Subcutaneous adipose tissue (tissue), 4 donors: ENCODE measurements around the gene TMEM9B. TPM values are rescaled to one million over a fixed set of nuclear protein-coding genes. Genes with fewer than 3 reads are reported as not detected.

Source experiments
- total RNA-seq, 4 donors: library from RNA; depleted of rRNA; stranded (reverse); fragments of >200 nt; gene quantifications; one replicate each; pipeline ENCODE4 v1.1.0, GENCODE V29; 2016
- TF ChIP-seq, protein P1 (sequence below): fragments of 450-650 bp; IDR thresholded peaks from one replicate; pipeline ENCODE4 v1.5.1; 2016; ENCODE audit warnings: low read depth, mild to moderate bottlenecking, control low read depth, antibody characterized with exemption, moderate library complexity

The TMEM9B gene
- total RNA-seq: 10 to 100 TPM; 37.1 to 56.8 (median 47.0) TPM

DNA sequence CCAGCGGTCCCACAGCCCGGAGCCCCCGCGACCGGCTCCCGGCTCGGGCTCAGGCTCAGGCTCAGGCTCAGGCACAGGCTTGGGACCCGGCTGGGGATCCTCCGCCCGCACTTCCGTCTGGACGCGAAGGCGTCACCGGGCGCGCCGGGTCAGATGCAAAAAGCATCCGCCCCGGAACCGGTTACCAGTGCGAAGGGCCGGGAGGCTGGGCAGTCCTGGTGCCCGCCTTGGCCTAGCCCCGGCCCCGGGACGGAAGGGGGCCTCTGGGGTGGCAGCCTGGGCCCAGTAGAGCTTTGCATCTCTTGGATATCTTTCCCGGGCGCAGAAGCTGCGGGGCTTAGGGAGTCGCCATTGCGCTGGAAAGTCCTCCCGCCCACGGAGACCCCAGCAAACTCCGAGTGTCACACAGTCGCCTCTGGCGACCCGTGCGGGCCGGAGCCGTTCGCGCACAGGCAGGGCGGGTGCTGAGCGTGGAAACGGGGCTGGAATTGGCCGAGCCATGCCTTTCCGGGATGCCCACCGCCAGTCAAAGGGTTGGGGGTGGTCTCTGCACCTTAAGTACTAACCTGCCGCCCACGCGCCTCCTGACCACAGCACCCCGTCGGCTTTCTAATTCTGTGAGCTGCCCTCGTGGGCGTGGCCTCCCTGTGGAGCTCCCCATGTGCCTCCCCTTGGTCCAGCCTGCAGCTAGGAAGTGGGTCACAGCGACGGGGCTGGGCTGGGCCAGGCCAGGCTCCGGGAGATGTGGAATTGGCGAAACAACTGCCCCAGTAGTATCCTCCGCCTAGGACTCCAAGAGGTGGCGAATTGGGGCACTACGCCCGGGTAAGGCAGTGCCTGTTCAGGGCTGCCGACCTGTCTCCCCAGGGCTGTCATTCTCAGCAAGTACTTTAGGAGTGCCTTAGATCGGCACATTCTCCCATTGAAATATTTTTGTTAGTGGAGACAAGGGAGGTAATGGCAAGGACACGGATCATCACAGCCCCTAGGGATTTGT, at the start of gene TMEM9B:
Gene TMEM9B, minus strand, starts transcription at position 119 of the 997 bp plus-strand sequence. CDS start 129 bp downstream, outside the sequence.
- TF ChIP-seq, protein P1, sequence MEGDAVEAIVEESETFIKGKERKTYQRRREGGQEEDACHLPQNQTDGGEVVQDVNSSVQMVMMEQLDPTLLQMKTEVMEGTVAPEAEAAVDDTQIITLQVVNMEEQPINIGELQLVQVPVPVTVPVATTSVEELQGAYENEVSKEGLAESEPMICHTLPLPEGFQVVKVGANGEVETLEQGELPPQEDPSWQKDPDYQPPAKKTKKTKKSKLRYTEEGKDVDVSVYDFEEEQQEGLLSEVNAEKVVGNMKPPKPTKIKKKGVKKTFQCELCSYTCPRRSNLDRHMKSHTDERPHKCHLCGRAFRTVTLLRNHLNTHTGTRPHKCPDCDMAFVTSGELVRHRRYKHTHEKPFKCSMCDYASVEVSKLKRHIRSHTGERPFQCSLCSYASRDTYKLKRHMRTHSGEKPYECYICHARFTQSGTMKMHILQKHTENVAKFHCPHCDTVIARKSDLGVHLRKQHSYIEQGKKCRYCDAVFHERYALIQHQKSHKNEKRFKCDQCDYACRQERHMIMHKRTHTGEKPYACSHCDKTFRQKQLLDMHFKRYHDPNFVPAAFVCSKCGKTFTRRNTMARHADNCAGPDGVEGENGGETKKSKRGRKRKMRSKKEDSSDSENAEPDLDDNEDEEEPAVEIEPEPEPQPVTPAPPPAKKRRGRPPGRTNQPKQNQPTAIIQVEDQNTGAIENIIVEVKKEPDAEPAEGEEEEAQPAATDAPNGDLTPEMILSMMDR: no peak

DNA sequence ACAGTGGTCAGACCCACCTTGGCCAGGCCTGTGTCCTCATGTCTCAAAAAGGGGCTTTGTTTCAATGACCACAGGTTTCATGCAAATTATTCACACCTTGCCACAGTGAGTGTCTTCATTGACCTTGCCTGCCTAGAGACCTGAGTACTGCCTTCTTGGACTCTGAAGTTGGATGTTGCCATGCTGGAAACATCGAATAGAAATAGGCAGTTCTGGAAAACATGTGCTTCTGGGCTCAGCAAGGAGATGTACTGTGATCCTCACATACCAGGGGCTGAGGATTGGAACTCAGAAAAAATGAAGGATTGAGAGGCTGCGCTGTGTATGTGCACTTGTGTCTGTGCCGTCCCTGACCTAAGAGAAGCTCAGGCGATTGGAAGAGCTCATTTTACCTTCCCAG, 49.1 kb upstream of the TMEM9B start:
- TF ChIP-seq, protein P1: no peak

DNA sequence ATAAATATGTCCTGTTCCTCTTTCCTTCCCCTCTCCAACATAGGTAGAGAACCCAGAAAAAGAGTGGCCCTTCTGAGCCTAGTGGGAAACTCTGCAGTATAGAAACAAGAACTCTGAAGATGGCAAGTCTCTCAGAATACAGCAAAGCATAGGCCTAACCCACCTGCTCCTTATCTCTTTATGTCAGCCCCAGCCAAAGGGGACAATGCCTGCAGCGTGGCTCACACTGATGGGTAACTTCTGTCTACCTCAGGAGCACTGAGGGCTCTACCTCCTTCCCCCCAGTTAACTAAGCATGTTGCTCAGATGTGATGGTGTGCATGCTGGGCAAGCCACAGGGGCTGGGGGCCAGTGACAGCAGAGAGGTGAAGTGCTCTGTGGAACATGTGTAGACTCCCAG, 44.4 kb upstream of the TMEM9B start:
- TF ChIP-seq, protein P1: no peak

DNA sequence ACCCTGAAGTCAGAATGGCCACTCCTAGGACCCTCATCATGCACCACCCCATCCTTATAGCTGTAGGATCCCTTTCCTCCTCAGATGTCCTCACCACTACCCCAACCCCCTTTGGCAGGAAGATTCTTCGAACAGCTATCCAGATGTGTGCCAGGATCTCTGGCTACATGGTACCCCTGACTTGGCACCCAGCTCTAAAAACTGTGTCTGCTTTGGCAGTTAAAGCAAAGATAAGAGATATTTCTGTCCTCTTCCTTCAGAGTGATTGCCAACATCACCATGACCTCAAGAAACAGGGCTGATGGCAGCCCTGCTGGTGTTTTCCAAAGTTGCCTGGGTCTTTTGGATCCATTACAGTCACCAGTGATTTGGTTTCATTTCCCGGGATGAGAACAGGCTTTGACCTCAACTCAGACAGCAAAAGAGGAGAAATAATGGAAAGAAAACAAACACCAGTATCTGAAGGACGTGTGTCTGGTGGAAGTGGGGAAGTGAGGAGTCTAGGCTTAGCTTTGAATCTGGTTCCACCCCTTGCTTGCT, 43.8 kb upstream of the TMEM9B start:
- TF ChIP-seq, protein P1: no peak

DNA sequence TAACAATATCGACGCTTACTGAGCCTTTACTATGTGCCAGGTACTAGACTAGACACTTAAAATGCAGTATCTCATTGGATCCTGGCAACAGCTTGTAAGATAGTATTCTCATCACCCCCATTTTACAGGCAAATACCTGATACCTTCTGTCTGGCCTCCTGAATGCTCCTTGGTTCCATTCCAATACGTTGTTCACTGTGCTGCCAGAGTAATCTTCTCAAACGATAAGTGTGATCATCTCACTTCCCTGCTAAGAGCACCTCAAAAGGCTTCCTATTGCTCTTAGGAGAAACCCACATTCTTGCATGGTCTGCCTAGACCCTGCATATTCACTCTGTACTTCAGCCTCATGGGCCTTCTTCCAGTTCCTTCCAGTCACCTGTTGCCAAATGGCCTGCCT, 40.8 kb upstream of the TMEM9B start:
- TF ChIP-seq, protein P1: no peak

DNA sequence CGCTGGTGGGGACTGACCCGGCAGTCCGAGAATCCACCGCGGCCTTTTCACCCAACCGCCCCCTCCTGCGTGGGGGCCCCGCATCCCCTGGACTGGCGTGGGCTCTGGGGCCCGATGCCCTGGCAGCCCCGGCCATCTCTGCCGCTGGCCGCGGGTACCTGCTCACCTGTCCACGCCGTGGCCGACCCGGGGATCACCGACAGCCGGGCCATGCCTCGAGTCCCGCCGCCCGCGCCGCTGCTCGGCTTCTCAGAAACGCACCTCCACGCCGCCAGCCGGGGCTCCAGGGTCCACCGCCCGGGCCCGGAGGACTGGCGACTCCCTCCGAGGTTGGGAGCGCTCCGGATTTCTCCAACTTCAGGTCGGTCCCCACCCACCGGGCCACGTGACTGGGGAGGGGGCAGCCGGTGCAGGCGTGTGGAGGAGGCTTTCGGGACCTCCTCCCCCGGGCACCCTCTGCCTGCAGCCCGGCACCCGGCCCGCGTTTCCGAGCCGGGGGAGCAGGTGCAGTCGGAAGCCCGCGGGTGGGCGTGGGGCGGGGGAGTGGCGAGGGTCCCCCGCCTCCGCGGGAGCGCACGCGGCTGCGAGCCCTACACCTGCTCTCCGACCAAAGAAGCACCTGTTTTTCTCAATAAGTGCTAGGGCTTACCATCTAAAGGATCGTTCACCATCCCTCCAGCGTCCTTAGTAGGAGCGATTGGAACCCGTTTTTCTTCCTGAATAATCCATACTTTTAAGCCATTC, 40.1 kb upstream of the TMEM9B start:
- TF ChIP-seq, protein P1: no peak

DNA sequence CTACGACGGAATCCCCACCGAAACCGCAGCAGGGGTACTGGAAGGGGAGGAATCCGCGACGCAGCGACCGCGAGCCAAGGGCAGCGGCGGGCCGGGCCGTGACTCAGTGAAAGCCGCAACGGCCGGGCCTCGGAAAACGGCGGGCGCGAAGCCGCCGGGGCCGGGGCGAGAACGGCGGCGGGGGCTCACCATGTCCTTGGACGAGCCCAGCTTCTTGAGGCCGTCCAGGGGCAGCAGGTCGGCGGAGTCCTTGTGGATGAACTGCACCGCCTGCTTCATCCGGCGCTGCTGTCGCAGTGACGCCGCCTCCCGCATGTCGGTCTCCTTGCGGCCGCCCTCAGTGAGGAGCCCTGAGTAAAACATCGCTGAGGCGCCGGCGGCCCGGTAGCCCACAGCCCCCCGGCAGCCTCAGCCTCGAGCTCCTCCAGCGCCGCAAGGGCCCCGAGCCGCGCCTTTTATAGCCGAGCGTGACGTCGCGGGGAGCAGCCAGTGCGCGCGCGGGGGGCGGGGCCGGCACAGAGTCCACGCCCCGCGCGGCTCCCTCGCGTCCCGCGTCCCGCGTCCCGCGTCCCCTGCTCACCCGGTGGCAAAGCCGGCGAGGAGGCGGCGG, 39.4 kb upstream of the TMEM9B start, which contains the start of gene NRIP3:
Gene NRIP3, minus strand, starts transcription at position 429 of the 610 bp plus-strand sequence. Its CDS starts 66 bp downstream, at position 363.
- TF ChIP-seq, protein P1: no peak
